ENCODE data around the gene GOLGA6B.

- TF ChIP-seq REST (tag by site-specific recombination; IDR thresholded peaks at IDR 0.05), result no peak
- TF ChIP-seq ZNF621 (tag by site-specific recombination; IDR thresholded peaks at IDR 0.05), result no peak
- no peak for TF ChIP-seq ZNF707 (tag by site-specific recombination; IDR thresholded peaks at IDR 0.05)
- TF ChIP-seq ZNF138 (tag by site-specific recombination; IDR thresholded peaks at IDR 0.05; ENCODE audit: borderline replicate concordance), result no peak
- no peak; the same call in 1 of the 2 replicates for TF ChIP-seq CTCF (tag by site-specific recombination; IDR thresholded peaks at IDR 0.05)
- no peak for TF ChIP-seq ZNF658 (tag by site-specific recombination; IDR thresholded peaks at IDR 0.05)
Measured at GRCh38 chr15:72685925-72686794, 31.7 kb downstream of the GOLGA6B start, which contains the start of the genes BBS4 and HIGD2B.

All from HEK293 (cell line).